Activated CD8-positive, alpha-beta T cell treated with anti-CD3 and anti-CD28 coated beads for 36 hours (primary cell): ENCODE measurements around the gene TBX10. TPM values are rescaled to one million over a fixed set of nuclear protein-coding genes. Genes with fewer than 3 reads are reported as not detected.
A peak's percentile ranks its signal among the peaks of the same experiment; 100 is the strongest.

ENCODE experiments used
- ATAC-seq: fragments of 200-7000 bp; cut with Tn5 transposase; one replicate; pipeline ENCODE4 v1.10.0; 2021; ENCODE audit warnings: mild to moderate bottlenecking, moderate library complexity
- CTCF ChIA-PET: fragments of 350-600 bp; sonication (Branson Sonifier 250); formaldehyde crosslinking; loops from one replicate; lab custom pipeline; 2021; ENCODE audit warnings: antibody characterized with exemption; lab: Charles Lee
- POLR2A ChIA-PET: fragments of 350-600 bp; sonication (Branson Sonifier 250); formaldehyde crosslinking; loops from one replicate; lab custom pipeline; 2021; ENCODE audit warnings: antibody characterized with exemption; lab: Charles Lee
- DNase-seq: peaks from one replicate; pipeline ENCODE4 v3.0.0-alpha.2; 2020
- H3K27ac Mint-ChIP-seq: one replicate; pipeline ENCODE4 v1.8.0; 2021; ENCODE audit warnings: mild to moderate bottlenecking, mixed read lengths
- H3K27me3 Mint-ChIP-seq: one replicate; pipeline ENCODE4 v1.8.0; 2021; ENCODE audit warnings: mixed read lengths
- H3K36me3 Mint-ChIP-seq: one replicate; pipeline ENCODE4 v1.8.0; 2021; ENCODE audit warnings: low read depth, mixed read lengths
- H3K4me1 Mint-ChIP-seq: one replicate; pipeline ENCODE4 v1.8.0; 2021; ENCODE audit warnings: low read depth, mixed read lengths
- H3K4me3 Mint-ChIP-seq: one replicate; pipeline ENCODE4 v1.8.0; 2021; ENCODE audit warnings: mild to moderate bottlenecking, moderate library complexity, mixed read lengths
- H3K9me3 Mint-ChIP-seq: one replicate; pipeline ENCODE4 v1.8.0; 2021; ENCODE audit warnings: mixed read lengths
- intact Hi-C: fragments of 100-400 bp; cut with micrococcal nuclease; formaldehyde crosslinking; loops from one replicate; pipeline ENCODE4 v1.10.0; 2022
- total RNA-seq, 2 experiments: library from RNA; stranded (reverse); gene quantifications; one replicate each; pipeline ENCODE4 v1.2.3, GENCODE V29; 2021
- TF ChIP-seq, protein P1 (sequence below): fragments of 200-600 bp; IDR thresholded peaks from one replicate; pipeline ENCODE4 v1.8.0; 2022; ENCODE audit warnings: antibody characterized with exemption, mild to moderate bottlenecking

TBX10 gene
- total RNA-seq, 2 experiments from 2014 or later: not detected

DNA sequence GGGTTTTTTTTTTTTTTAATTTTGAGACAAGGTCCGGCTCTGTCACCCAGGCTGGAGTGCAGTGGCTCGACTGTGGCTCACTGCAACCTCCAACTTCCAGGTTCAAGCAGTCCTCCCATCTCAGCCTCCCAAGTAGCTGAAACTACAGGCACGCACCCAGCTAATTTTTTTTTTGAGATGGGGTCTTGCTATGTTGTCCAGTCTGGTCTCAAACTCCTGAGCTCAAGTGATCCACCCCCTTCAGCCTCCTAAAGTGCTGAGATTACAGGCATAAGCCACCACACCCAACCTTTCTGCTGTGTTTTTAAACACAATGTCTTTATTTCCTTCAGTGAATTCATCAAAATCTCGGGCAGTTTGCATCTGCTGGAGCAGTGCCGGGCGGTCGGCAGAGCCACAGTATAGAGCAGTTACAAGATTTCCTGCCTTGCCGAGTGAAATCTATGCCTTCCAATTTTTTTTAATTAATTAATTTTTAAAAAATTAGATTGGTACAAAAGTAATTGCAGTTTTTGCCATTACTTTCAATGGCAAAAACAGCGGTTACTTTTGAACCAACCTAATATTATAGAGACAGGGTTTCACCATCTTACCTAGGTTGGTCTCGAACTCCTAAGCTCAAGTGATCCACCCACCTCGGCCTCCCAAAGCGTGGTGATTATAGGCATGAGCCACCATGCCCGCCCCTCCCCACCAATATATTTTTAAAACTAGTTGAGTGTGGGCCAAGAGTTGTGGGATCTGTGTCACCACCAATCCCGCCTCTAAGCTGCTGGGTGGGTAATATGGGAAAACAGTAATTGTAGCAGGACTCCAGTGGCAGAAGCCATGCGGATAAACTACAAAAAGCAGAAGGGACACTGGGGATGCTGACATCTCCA lies 13.6 kb upstream of the TBX10 start:
- Mint-ChIP-seq H3K4me1 (peaks cover 24% of the 10 kb centered on the region), H3K4me3 (no peak overlapping the region), H3K27ac (no peak overlapping the region), H3K36me3 (no peaks in the 10 kb centered on the region), H3K9me3 (no peaks in the 10 kb centered on the region), H3K27me3 (no peaks in the 10 kb centered on the region)
- POLR2A ChIA-PET: interaction anchor here (0.6 kb wide), 1 partner anchor 1126 kb away, joined by 3 read pairs; no protein-coding TSS in a partner anchor
- no peak for DNase-seq
- CTCF ChIA-PET: interaction anchor here (11.8 kb wide), 1 partner anchor 23 kb away, joined by 127 read pairs; the partner anchor contains the start of gene NUDT8
- ATAC-seq: no peak
- TF ChIP-seq, protein P1, sequence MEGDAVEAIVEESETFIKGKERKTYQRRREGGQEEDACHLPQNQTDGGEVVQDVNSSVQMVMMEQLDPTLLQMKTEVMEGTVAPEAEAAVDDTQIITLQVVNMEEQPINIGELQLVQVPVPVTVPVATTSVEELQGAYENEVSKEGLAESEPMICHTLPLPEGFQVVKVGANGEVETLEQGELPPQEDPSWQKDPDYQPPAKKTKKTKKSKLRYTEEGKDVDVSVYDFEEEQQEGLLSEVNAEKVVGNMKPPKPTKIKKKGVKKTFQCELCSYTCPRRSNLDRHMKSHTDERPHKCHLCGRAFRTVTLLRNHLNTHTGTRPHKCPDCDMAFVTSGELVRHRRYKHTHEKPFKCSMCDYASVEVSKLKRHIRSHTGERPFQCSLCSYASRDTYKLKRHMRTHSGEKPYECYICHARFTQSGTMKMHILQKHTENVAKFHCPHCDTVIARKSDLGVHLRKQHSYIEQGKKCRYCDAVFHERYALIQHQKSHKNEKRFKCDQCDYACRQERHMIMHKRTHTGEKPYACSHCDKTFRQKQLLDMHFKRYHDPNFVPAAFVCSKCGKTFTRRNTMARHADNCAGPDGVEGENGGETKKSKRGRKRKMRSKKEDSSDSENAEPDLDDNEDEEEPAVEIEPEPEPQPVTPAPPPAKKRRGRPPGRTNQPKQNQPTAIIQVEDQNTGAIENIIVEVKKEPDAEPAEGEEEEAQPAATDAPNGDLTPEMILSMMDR: no peak
- intact Hi-C loops: no loop called here

DNA sequence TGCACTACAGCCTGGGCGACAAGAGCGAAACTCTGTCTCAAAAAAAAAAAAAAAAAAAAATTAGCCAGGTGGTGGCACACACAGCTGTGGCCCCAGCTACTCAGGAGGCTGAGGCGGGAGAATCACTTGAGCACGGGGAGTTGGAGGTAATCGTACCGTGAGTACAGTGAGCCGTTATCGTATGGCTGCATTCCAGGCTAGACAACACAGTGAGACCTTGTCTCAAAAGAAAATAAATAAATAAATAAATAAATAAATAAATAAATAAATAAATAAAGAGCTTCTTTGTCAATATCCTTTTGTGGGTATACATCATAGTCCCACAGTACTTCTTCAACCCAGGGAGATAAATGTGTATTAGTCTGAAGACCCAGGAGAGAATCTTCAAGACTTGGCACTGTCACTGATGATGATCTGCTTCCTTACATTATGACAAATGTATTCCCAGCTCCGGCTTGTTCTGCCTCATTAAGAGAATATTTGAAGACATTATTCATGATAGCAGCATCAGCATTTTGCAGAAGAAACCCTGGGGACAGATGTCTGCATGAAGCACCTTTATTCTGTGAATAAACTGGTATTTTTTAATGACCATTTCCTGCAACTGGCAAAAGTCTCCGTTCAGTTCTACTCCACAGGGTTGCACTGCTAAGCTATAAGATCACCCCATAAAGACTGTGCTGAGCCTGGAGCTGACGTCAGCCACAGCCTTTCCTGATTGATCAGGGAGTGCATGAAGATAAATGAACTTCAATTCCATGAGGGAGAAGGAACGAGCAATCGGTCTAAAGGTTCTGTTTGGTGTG lies 12.6 kb upstream of the TBX10 start:
- DNase-seq (no peak), ATAC-seq (no peak)
- ChIA-PET POLR2A (interaction anchor here (0.6 to 1.0 kb wide), 2 partner anchors 67 to 862 kb away, joined by 3 read pairs; no protein-coding TSS in a partner anchor), CTCF (interaction anchor here (1.1 to 11.8 kb wide), 3 partner anchors 10 to 307 kb away, joined by 3 to 127 read pairs (median 3); partner anchors contain the start of gene NUDT8)
- TF ChIP-seq, protein P1: no peak
- Mint-ChIP-seq H3K27ac (no peak overlapping the region), H3K9me3 (no peaks in the 10 kb centered on the region), H3K27me3 (no peaks in the 10 kb centered on the region), H3K4me3 (no peak overlapping the region), H3K36me3 (no peaks in the 10 kb centered on the region), H3K4me1 (peaks cover 32% of the 10 kb centered on the region)
- intact Hi-C loops: no loop called here

DNA sequence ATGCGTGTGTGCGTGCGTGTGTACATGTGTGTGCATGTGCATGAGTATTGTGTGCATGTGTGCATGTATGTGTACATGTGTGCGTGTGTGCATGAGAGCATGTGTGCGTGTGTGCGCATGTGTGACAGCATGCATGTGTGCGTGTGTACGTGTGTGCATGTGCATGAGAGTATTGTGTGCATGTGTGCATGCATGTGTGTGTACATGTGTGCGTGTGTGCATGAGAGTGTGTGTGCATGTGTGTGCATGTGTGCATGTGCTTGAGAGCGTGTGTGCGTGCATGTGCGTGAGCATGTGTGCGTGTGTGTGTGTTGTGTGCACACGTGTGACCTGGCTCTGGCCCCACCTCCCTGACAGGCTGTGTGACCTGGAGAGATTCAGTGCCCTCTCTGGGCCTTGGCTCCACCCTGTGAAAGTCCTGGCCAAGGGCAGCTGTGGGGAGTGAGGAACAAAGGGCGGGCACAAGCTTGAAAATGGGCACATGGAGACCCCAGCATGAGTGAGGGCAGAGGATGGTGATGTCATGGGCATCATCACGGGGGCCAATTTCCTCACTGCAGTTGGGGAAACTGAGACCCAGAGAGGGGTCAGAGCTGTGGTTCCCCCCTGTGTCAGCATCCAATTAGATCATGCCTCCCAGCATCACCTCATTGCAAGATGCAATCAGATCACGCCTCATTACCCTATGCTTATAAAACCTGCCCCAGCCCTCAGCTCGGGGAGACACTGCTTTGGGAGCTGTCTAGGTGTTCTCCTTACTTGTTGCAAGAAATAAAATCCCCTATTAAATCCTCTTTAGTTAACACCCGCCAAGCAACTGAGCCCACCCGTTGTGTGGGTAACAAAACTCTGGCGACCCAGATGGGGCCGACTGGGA lies 10.3 kb upstream of the TBX10 start:
- no peaks in the 10 kb centered on the region for H3K27me3 Mint-ChIP-seq
- ChIA-PET CTCF (interaction anchor here (1.1 to 11.8 kb wide), 5 partner anchors 10 to 77 kb away, joined by 3 to 127 read pairs (median 4); partner anchors contain the start of gene NUDT8), POLR2A (interaction anchor here (1.6 to 3.1 kb wide), 2 partner anchors 12 to 21 kb away, joined by 5 to 18 read pairs; partner anchors contain the start of gene NUDT8)
- H3K4me1 Mint-ChIP-seq: peaks cover 48% of the 10 kb centered on the region
- intact Hi-C loops: no loop called here
- peak overlapping the region; percentile 94 for H3K27ac Mint-ChIP-seq
- TF ChIP-seq, protein P1: no peak
- H3K9me3 Mint-ChIP-seq: no peaks in the 10 kb centered on the region
- peak; percentile 18 for ATAC-seq
- DNase-seq: peak; percentile 43
- peak overlapping the region; percentile 84 for H3K4me3 Mint-ChIP-seq
- no peaks in the 10 kb centered on the region for H3K36me3 Mint-ChIP-seq

DNA sequence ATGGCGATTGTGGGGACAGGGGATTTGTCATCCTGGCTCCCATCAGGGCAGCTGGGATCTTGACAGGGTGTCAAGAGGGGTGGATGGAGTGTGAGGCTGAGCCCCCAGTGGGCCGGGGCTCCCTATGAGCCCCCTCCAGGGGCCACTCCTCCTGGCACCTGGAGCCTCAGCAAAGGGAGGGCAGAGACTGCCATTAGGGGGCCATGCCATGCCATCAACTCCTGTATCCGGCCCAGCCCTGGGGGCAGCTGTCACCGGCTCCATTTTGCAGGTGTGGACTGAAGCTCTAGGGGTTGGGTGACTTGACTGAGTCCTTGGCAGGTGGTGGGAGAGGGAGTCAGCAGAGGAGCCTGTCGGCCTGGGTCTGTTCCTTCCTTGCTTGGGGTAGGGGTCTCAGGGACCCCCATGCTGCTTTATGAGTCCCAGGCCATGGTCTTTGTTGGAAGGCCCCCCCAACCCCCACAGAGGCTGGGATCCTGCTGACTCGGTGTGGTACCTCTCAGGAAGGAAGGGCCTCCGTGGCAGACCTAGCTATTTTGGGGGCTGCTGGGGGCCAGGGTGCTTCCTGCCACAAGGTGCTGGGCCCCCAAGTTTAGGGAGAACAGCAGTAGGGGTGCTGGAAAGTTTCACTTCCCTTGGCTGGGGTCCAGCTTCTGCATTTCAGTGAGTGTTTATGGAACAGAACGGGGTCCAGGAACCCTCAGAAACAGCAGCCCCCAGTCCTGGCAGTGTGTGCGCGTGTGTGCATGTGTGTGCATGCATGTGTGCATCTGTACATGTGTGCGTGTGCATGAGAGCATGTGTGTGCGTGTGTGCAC lies 9.4 kb upstream of the TBX10 start:
- Mint-ChIP-seq H3K4me1 (peaks cover 51% of the 10 kb centered on the region), H3K27me3 (no peaks in the 10 kb centered on the region), H3K36me3 (no peaks in the 10 kb centered on the region), H3K9me3 (peaks cover 2% of the 10 kb centered on the region), H3K4me3 (no peak overlapping the region), H3K27ac (peak overlapping the region; percentile 94)
- DNase-seq (peak; percentile 29), ATAC-seq (no peak)
- TF ChIP-seq, protein P1: no peak
- CTCF ChIA-PET: interaction anchor here (0.7 to 11.8 kb wide), 9 partner anchors 8 to 296 kb away, joined by 3 to 127 read pairs (median 6); partner anchors contain the start of genes NUDT8, POLD4 and TBX10
- POLR2A ChIA-PET: interaction anchor here (1.0 to 3.1 kb wide), 3 partner anchors 14 to 33 kb away, joined by 3 to 18 read pairs (median 3); partner anchors contain the start of gene NUDT8
- intact Hi-C loops: no loop called here
